HEK293T (cell line): ENCODE data around the gene OPA3.
A peak's percentile ranks its signal among the peaks of the same experiment; 100 is the strongest.
"Not testable (repeated sequence)": the region's sequence is repeated elsewhere in the genome, so short reads cannot be mapped to it uniquely, and the experiment has no call there.

Experiments used
- CTCF ChIA-PET: fragments of 350-600 bp; formaldehyde crosslinking; extraction: SDS; loops from one replicate; lab custom pipeline; 2021; ENCODE audit warnings: antibody characterized with exemption, inconsistent platforms; lab: Yijun Ruan, JAX
- POLR2A ChIA-PET: fragments of 350-600 bp; formaldehyde crosslinking; extraction: SDS; loops from one replicate; lab custom pipeline; 2020; ENCODE audit warnings: antibody characterized with exemption, inconsistent platforms; lab: Yijun Ruan, JAX
- DNase-seq: peaks from one replicate; pipeline ENCODE4 v3.0.0; 2012; ENCODE audit warnings: mixed read lengths; ENCODE audit errors: extremely low spot score
- ARNT ChIP-seq: fragments of 450-650 bp; IDR thresholded peaks from 2 replicates; pipeline ENCODE4 v1.6.1; 2017; ENCODE audit warnings: mild to moderate bottlenecking
- BHLHE40 ChIP-seq: fragments of 450-650 bp; IDR thresholded peaks from 2 replicates; pipeline ENCODE4 v1.6.1; 2016; ENCODE audit warnings: mild to moderate bottlenecking, moderate library complexity, borderline replicate concordance
- CTBP1 ChIP-seq: fragments of 450-650 bp; IDR thresholded peaks from 2 replicates; pipeline ENCODE4 v1.6.1; 2016; ENCODE audit warnings: borderline replicate concordance
- ELF4 ChIP-seq: fragments of 450-650 bp; IDR thresholded peaks from 2 replicates; pipeline ENCODE4 v1.6.1; 2017; ENCODE audit warnings: antibody characterized with exemption
- FOXA1 ChIP-seq: fragments of 450-650 bp; IDR thresholded peaks from 2 replicates; pipeline ENCODE4 v1.6.1; 2016; ENCODE audit warnings: mild to moderate bottlenecking
- FOXK2 ChIP-seq: fragments of 450-650 bp; IDR thresholded peaks from 2 replicates; pipeline ENCODE4 v1.6.1; 2016; ENCODE audit warnings: mild to moderate bottlenecking
- FOXM1 ChIP-seq: fragments of 450-650 bp; IDR thresholded peaks from 2 replicates; pipeline ENCODE4 v1.6.1; 2017; ENCODE audit warnings: mild to moderate bottlenecking, borderline replicate concordance
- HDGF ChIP-seq: fragments of 450-650 bp; IDR thresholded peaks from 2 replicates; pipeline ENCODE4 v1.6.1; 2017; ENCODE audit warnings: antibody characterized with exemption, borderline replicate concordance
- L3MBTL2 ChIP-seq: fragments of 450-650 bp; conservative IDR thresholded peaks from 2 replicates; pipeline ENCODE4 v1.6.1; 2016; ENCODE audit warnings: mild to moderate bottlenecking
- LEF1 ChIP-seq: fragments of 450-650 bp; IDR thresholded peaks from 2 replicates; pipeline ENCODE4 v1.6.1; 2017; ENCODE audit warnings: mild to moderate bottlenecking, borderline replicate concordance
- NFRKB ChIP-seq: fragments of 450-650 bp; IDR thresholded peaks from 2 replicates; pipeline ENCODE4 v1.6.1; 2016; ENCODE audit warnings: mild to moderate bottlenecking, moderate library complexity
- PKNOX1 ChIP-seq: fragments of 450-650 bp; IDR thresholded peaks from 2 replicates; pipeline ENCODE4 v1.6.1; 2016
- SP1 ChIP-seq: fragments of 450-650 bp; IDR thresholded peaks from 2 replicates; pipeline ENCODE4 v1.6.1; 2017
- SUZ12 ChIP-seq: fragments of 450-650 bp; IDR thresholded peaks from 2 replicates; pipeline ENCODE4 v1.6.1; 2016; ENCODE audit warnings: mild to moderate bottlenecking
- TARDBP ChIP-seq: fragments of 450-650 bp; IDR thresholded peaks from 2 replicates; pipeline ENCODE4 v1.6.1; 2016
- ZNF384 ChIP-seq: fragments of 450-650 bp; IDR thresholded peaks from 2 replicates; pipeline ENCODE4 v1.6.1; 2016

OPA3 gene

DNA sequence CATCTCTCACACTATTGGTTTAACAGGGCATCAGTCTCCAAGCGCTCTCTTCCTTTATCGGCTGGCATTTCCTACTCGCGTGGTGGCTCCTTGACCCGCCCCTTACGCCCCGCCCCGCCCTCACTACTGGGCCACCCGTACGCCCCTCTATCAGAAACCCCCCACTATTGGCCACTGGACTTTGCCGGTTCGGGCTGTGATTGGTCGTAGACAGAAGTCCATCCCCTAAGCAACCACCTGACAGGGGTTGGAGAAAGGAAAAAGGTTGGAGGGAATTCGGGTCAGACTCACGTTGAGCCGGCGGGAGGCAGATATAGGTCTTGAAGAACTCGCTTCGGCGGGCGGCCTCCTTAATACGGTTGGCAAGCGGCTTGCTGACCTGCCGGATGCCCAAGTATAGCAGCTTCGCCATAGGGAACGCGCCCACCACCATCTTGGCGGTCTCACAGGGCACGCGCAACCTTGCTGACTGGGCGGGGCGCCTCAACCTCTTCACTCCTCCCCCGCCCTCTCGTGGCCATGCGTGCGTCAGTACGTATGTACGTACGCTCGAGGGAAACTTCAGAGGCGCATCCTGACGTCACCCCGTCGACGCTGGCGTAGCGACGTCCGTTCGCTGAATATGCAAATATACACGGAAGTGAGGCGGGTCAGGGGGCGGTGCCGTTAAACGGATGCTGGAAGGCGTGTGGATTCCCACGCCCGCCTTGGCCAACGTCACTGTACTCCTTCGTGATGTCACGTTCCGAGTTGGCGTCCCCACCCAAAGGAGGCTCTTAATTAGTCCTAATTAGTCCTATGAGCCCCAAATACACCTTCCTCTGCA, at the start of gene OPA3:
OPA3 (minus strand) TSS at position 471 of the 826 bp plus-strand sequence; CDS start at position 433, 38 bp downstream.
- DNase-seq = peak; percentile 97
- CTCF ChIA-PET = interaction anchor here (1.1 to 1.4 kb wide), 2 partner anchors 26 to 145 kb away, joined by 4 to 9 read pairs; no protein-coding TSS in a partner anchor
- TF ChIP-seq FOXM1 = no peak
- no peak for TF ChIP-seq ARNT
- TF ChIP-seq ZNF384 = no peak
- TF ChIP-seq SP1 = no peak; the same call in 1 of the 2 replicates
- TF ChIP-seq FOXK2 = no peak
- TF ChIP-seq ELF4 = peak; percentile 76
- no peak for TF ChIP-seq CTBP1
- TF ChIP-seq NFRKB = no peak
- TF ChIP-seq L3MBTL2 = peak; percentile 91
- peak; percentile 78 for TF ChIP-seq TARDBP
- TF ChIP-seq FOXA1 = no peak
- no peak for TF ChIP-seq HDGF
- TF ChIP-seq LEF1 = no peak
- no peak for TF ChIP-seq SUZ12
- TF ChIP-seq BHLHE40 = no peak
- TF ChIP-seq PKNOX1 = peak; percentile 99
- POLR2A ChIA-PET = interaction anchor here (0.8 to 3.7 kb wide), 11 partner anchors 9 to 184 kb away, joined by 3 to 28 read pairs (median 5); partner anchors contain the start of genes QPCTL and SIX5

- ChIA-PET POLR2A (interaction anchor here (0.6 to 1.6 kb wide), 2 partner anchors 17 to 74 kb away, joined by 3 to 4 read pairs; no protein-coding TSS in a partner anchor), CTCF (interaction anchor here (1.6 kb wide), 1 partner anchor 9 kb away, joined by 3 read pairs; no protein-coding TSS in a partner anchor)
- DNase-seq = peak; percentile 93
- TF ChIP-seq ZNF384 (no peak), FOXA1 (no peak), TARDBP (no peak), ELF4 (no peak), SP1 (no peak), FOXM1 (no peak), ARNT (no peak), CTBP1 (no peak), SUZ12 (no peak), HDGF (no peak), L3MBTL2 (no peak), NFRKB (no peak), FOXK2 (no peak), BHLHE40 (no peak), LEF1 (no peak), PKNOX1 (no peak)
Observed at GRCh38 chr19:45632468-45633196, 48.0 kb upstream of the OPA3 start.

GRCh38 chr19:45630463-45630862, 45.9 kb upstream of the OPA3 start:
- DNase-seq = no peak
- POLR2A ChIA-PET = interaction anchor here (0.8 to 1.3 kb wide), 4 partner anchors 9 to 62 kb away, joined by 3 to 4 read pairs (median 3); partner anchors contain the start of genes QPCTL and SNRPD2
- CTCF ChIA-PET = interaction anchor here (1.1 kb wide), 2 partner anchors 11 to 12 kb away, joined by 3 to 4 read pairs; no protein-coding TSS in a partner anchor

GRCh38 chr19:45629704-45630103, 45.1 kb upstream of the OPA3 start:
- POLR2A ChIA-PET = no interaction called here
- CTCF ChIA-PET = no interaction called here
- DNase-seq = no peak
- TF ChIP-seq ARNT (no peak), HDGF (no peak), FOXM1 (no peak), BHLHE40 (no peak), L3MBTL2 (no peak)

More at GRCh38 chr19:45630463-45630862, 45.9 kb upstream of the OPA3 start:
- peak; percentile 54 for TF ChIP-seq ZNF384
- TF ChIP-seq ELF4 = no peak

DNA sequence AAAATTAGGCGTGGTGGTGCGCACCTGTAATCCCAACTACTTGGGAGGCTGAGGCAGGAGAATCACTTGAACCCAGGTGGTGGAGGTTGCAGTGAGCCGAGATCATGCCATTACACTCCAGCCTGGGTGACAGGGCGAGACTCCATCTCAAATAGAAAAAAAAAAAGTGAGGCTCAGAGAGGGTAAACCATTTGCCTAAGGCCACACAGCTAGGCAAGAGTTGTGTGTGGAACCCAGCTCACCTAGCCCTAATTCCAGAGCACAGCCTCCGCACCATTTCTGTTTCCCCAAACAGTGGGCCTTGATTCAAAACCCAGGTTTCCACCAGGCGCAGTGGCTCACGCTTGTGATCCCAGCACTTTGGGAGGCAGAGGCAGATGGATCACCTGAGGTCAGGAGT, 43.6 kb upstream of the OPA3 start:
- CTCF ChIA-PET, POLR2A ChIA-PET, DNase-seq: not testable (repeated sequence)

DNA sequence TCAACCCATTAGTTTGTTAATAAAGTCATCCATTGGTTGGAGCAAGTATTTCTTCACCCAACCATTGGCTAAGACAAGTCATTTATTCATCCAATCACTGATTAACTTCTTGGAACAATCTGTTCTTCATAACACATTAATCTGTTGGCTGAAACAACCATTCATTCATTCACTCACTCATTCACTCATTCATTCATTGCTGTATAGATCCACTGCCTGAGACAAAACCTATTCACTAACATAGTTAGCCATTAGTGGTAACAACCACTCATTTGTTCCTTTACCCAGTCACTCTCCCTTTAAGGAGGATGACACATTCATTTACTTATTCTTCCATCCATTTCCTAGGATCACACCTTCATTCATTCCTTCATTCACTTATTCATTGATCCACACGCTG, 39.4 kb upstream of the OPA3 start:
- TF ChIP-seq ZNF384 (no peak), FOXK2 (no peak), CTBP1 (no peak), ELF4 (no peak), FOXA1 (no peak), FOXM1 (no peak), ARNT (no peak), LEF1 (no peak), TARDBP (no peak), PKNOX1 (no peak), SP1 (no peak), HDGF (no peak), SUZ12 (no peak), L3MBTL2 (no peak), NFRKB (no peak), BHLHE40 (no peak)
- ChIA-PET POLR2A (no interaction called here), CTCF (no interaction called here)
- no peak for DNase-seq
